HL-60 (cell line): ENCODE measurements around the gene PTCRA.
"Not testable (repeated sequence)": the region's sequence is repeated elsewhere in the genome, so short reads cannot be mapped to it uniquely, and the experiment has no call there.

Source experiments
- DNase-seq, 2 experiments: peaks; one replicate each; pipeline ENCODE4 v3.0.0-alpha.2; 2010 to 2020; ENCODE audit warnings: low read depth in 1 of 2, low spot score in 1 of 2
- H3K27ac ChIP-seq: fragments of 250-450 bp; sonication (Bioruptor Pico); replicated peaks from 2 replicates; pipeline ENCODE4 v1.5.1; 2020; ENCODE audit warnings: mild to moderate bottlenecking, moderate library complexity
- H3K27me3 ChIP-seq: fragments of 250-450 bp; sonication (Bioruptor Pico); 2 replicates; pipeline ENCODE4 v1.5.1; 2021; ENCODE audit warnings: mild to moderate bottlenecking, moderate library complexity; ENCODE audit not compliant: insufficient read depth, poor library complexity, severe bottlenecking
- H3K4me3 ChIP-seq: replicated peaks from 2 replicates; pipeline ENCODE4 v1.5.1; 2011; ENCODE audit warnings: mild to moderate bottlenecking, control low read depth, low read length; ENCODE audit not compliant: insufficient read depth
- CTCF ChIP-seq: IDR thresholded peaks from one replicate; pipeline ENCODE4 v1.5.1; 2011; ENCODE audit warnings: low read length, control low read depth, inconsistent platforms; ENCODE audit not compliant: insufficient read depth
- GABPA ChIP-seq: IDR thresholded peaks from 2 replicates; pipeline ENCODE4 v1.6.1; 2012; ENCODE audit warnings: low read depth
- POLR2AphosphoS5 ChIP-seq: IDR thresholded peaks from 2 replicates; pipeline ENCODE4 v1.6.1; 2012; ENCODE audit warnings: low read depth
- SPI1 ChIP-seq: IDR thresholded peaks from 2 replicates; pipeline ENCODE4 v1.6.1; 2012; ENCODE audit warnings: low read depth, mild to moderate bottlenecking, borderline replicate concordance
- TF ChIP-seq, protein P1 (sequence below): IDR thresholded peaks from 2 replicates; pipeline ENCODE4 v1.6.1; 2012; ENCODE audit warnings: low read depth; ENCODE audit not compliant: insufficient replicate concordance

Gene PTCRA

DNA sequence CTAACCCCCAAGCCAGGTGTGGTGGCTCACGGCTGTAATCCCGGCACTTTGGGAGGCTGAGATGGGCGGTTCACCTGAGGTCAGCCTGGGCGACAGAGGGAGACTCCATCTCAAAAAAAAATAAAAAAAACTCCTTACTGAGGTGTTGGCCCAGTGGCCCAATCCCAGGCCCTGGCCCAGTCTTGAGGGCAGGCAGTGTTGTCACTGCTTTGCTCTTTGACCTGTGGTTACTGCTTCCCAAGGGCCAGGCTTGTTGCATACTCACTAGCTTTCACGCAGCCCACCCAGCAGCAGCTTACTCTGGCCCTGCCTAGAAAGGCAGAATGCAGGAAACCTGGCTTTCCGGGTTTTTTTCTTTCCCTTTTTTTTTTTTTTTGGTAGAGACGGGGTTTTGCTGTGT is 26.6 kb downstream of the PTCRA start:
- H3K27ac ChIP-seq, result no peak overlapping the region
- TF ChIP-seq, protein P1, sequence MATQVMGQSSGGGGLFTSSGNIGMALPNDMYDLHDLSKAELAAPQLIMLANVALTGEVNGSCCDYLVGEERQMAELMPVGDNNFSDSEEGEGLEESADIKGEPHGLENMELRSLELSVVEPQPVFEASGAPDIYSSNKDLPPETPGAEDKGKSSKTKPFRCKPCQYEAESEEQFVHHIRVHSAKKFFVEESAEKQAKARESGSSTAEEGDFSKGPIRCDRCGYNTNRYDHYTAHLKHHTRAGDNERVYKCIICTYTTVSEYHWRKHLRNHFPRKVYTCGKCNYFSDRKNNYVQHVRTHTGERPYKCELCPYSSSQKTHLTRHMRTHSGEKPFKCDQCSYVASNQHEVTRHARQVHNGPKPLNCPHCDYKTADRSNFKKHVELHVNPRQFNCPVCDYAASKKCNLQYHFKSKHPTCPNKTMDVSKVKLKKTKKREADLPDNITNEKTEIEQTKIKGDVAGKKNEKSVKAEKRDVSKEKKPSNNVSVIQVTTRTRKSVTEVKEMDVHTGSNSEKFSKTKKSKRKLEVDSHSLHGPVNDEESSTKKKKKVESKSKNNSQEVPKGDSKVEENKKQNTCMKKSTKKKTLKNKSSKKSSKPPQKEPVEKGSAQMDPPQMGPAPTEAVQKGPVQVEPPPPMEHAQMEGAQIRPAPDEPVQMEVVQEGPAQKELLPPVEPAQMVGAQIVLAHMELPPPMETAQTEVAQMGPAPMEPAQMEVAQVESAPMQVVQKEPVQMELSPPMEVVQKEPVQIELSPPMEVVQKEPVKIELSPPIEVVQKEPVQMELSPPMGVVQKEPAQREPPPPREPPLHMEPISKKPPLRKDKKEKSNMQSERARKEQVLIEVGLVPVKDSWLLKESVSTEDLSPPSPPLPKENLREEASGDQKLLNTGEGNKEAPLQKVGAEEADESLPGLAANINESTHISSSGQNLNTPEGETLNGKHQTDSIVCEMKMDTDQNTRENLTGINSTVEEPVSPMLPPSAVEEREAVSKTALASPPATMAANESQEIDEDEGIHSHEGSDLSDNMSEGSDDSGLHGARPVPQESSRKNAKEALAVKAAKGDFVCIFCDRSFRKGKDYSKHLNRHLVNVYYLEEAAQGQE, result no peak
- TF ChIP-seq GABPA (no peak), POLR2AphosphoS5 (no peak), SPI1 (no peak), CTCF (no peak)

GRCh38 chr6:42947950-42948349 is 32.1 kb downstream of the PTCRA start:
- no peak for DNase-seq
- TF ChIP-seq POLR2AphosphoS5, result no peak
- TF ChIP-seq, protein P1, result no peak
- no peak for TF ChIP-seq CTCF
- no peak for TF ChIP-seq SPI1
- TF ChIP-seq GABPA, result no peak
- H3K27me3 ChIP-seq, result no peaks in the 10 kb centered on the region

More for the DNA sequence above, 26.6 kb downstream of the PTCRA start:
- H3K27me3 ChIP-seq, result no peaks in the 10 kb centered on the region
- no peak overlapping the region for H3K4me3 ChIP-seq
- no peak for DNase-seq

DNA sequence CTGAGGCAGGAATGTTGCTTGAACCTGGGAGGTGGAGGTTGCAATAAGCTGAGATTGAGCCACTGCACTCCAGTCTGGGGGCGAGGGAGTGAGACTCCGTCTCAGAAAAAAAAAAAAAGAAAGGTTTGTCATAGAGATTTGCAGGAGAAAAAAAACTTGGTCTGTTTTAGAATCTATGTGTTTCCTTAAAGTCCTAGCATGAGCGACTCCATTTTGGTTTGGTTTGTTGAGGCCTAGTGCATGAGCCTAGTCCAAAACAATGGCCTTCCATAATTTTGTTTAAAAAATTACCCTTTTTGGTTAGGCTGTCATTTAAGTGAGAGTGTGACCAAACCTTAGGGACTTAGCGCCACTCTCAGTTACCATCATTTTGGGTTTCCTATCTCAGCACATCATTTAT is 36.5 kb downstream of the PTCRA start:
- no peak overlapping the region for H3K4me3 ChIP-seq
- no peaks in the 10 kb centered on the region for H3K27me3 ChIP-seq
- TF ChIP-seq, protein P1, result no peak
- no peak for TF ChIP-seq GABPA
- TF ChIP-seq POLR2AphosphoS5, result no peak
- TF ChIP-seq CTCF, result no peak
- TF ChIP-seq SPI1, result no peak
- no peak overlapping the region for H3K27ac ChIP-seq
- no peak for DNase-seq

More at GRCh38 chr6:42947950-42948349, 32.1 kb downstream of the PTCRA start:
- no peak overlapping the region for H3K27ac ChIP-seq
- no peak overlapping the region for H3K4me3 ChIP-seq

- H3K4me3 ChIP-seq, result not testable (repeated sequence)
These were observed 38.6 kb downstream of the PTCRA start for GRCh38 chr6:42954405-42954804.

More at GRCh38 chr6:42954405-42954804, 38.6 kb downstream of the PTCRA start:
- DNase-seq, H3K27ac ChIP-seq, H3K27me3 ChIP-seq: not testable (repeated sequence)
